GM12878 (cell line): ENCODE measurements around the gene LMBR1. TPM values are rescaled to one million over a fixed set of nuclear protein-coding genes. Genes with fewer than 3 reads are reported as not detected.

Experiments
- ATAC-seq: fragments of 200-7000 bp; cut with Tn5 transposase; 3 replicates; pipeline ENCODE4 v1.9.1; 2020; ENCODE audit warnings: mild to moderate bottlenecking, moderate library complexity
- BruUV-seq: library from RNA; stranded (reverse); fragments of 400-500 nt; replicated peaks from 2 replicates; lab custom pipeline; 2021; lab: Mats Ljungman, UMichigan
- CTCF ChIA-PET: fragments of 300-600 bp; sonication (Branson Sonifier 250); formaldehyde crosslinking; extraction: SDS; loops from one replicate; lab custom pipeline; 2021; ENCODE audit warnings: inconsistent platforms; lab: Yijun Ruan, JAX
- POLR2A ChIA-PET: fragments of 350-600 bp; formaldehyde crosslinking; extraction: SDS; loops from one replicate; lab custom pipeline; 2021; ENCODE audit warnings: inconsistent platforms; lab: Charles Lee
- RAD21 ChIA-PET: fragments of 300-600 bp; sonication (Branson Sonifier 250); formaldehyde crosslinking; loops from one replicate; lab custom pipeline; 2023; ENCODE audit warnings: antibody characterized with exemption; ENCODE audit not compliant: unreplicated experiment; lab: Charles Lee
- SMC1A ChIA-PET: fragments of 300-600 bp; sonication (Branson Sonifier 250); formaldehyde crosslinking; loops from one replicate; lab custom pipeline; 2023; ENCODE audit not compliant: unreplicated experiment, uncharacterized antibody; lab: Charles Lee
- DNase-seq: peaks from one replicate; pipeline ENCODE4 v3.0.0-alpha.2; 2011; ENCODE audit warnings: low read depth, low spot score
- FAIRE-seq: peaks from 3 replicates; lab custom pipeline; 2011; peaks lifted over from hg19 to GRCh38; lab: Jason Lieb, UNC
- H2AFZ ChIP-seq: 2 replicates; pipeline ENCODE4 v1.6.0; 2011; ENCODE audit warnings: low read depth, low read length, control low read depth; ENCODE audit not compliant: control insufficient read depth
- H3K27ac ChIP-seq: 2 replicates; pipeline ENCODE4 v1.5.1; 2011; ENCODE audit warnings: control low read depth; ENCODE audit not compliant: control insufficient read depth, insufficient read depth
- H3K27me3 ChIP-seq, 2 experiments: replicated peaks in 1 of 2; 2 replicates each; pipeline versions ENCODE4 v1.6.0 to v1.6.1; 2011; ENCODE audit warnings: low read length in 1 of 2; ENCODE audit not compliant: control insufficient read depth in 2 of 2, insufficient read depth in 2 of 2
- H3K36me3 ChIP-seq, 2 experiments: 2 replicates each; pipeline ENCODE4 v1.5.1; 2011; ENCODE audit warnings: low read length in 1 of 2; ENCODE audit not compliant: control insufficient read depth in 2 of 2, insufficient read depth in 2 of 2
- H3K4me1 ChIP-seq: 2 replicates; pipeline ENCODE4 v1.6.1; 2011; ENCODE audit warnings: mild to moderate bottlenecking, low read length, moderate library complexity, mixed read lengths; ENCODE audit not compliant: control insufficient read depth, insufficient read depth
- H3K4me2 ChIP-seq: 2 replicates; pipeline ENCODE4 v1.6.0; 2011; ENCODE audit warnings: control low read depth; ENCODE audit not compliant: control insufficient read depth, insufficient read depth
- H3K4me3 ChIP-seq: fragments of 200-600 bp; sonication (generic); 2 replicates; pipeline ENCODE4 v1.5.1; 2016
- H3K79me2 ChIP-seq: 2 replicates; pipeline ENCODE4 v1.6.0; 2011; ENCODE audit warnings: low read length; ENCODE audit not compliant: control insufficient read depth, insufficient read depth
- H3K9ac ChIP-seq: 2 replicates; pipeline ENCODE4 v1.8.0; 2011; ENCODE audit warnings: low read length, control low read depth, mixed read lengths; ENCODE audit not compliant: control insufficient read depth, insufficient read depth
- H3K9me3 ChIP-seq: replicated peaks from 3 replicates; pipeline ENCODE4 v1.5.1; 2011; ENCODE audit warnings: mild to moderate bottlenecking, low read length; ENCODE audit not compliant: control insufficient read depth, insufficient read depth
- H4K20me1 ChIP-seq: 2 replicates; pipeline ENCODE4 v1.6.0; 2011; ENCODE audit not compliant: control insufficient read depth, insufficient read depth
- ATF7 ChIP-seq: fragments of 450-650 bp; IDR thresholded peaks from 2 replicates; pipeline ENCODE4 v1.6.1; 2016; ENCODE audit warnings: low read depth, mild to moderate bottlenecking
- BRCA1 ChIP-seq: IDR thresholded peaks from 2 replicates; pipeline ENCODE4 v1.6.1; 2011; ENCODE audit warnings: low read depth, low read length, improper control_type of control experiment
- EP300 ChIP-seq, 2 experiments: fragments of 150-350 bp in 1 of 2; IDR thresholded peaks; 2 replicates each; pipeline ENCODE4 v1.6.1; 2011 to 2012; ENCODE audit warnings: low read depth in 2 of 2, low read length in 2 of 2, borderline replicate concordance in 1 of 2, improper control_type of control experiment in 1 of 2, inconsistent platforms in 1 of 2; ENCODE audit not compliant: control insufficient read depth in 1 of 2
- JUNB ChIP-seq: IDR thresholded peaks from 2 replicates; pipeline ENCODE4 v1.6.1; 2016; ENCODE audit warnings: antibody characterized with exemption, mild to moderate bottlenecking
- MLLT1 ChIP-seq: fragments of 450-650 bp; IDR thresholded peaks from 2 replicates; pipeline ENCODE4 v1.6.1; 2016; ENCODE audit warnings: mild to moderate bottlenecking
- MXI1 ChIP-seq: fragments of 150-350 bp; IDR thresholded peaks from 2 replicates; pipeline ENCODE4 v1.6.1; 2011; ENCODE audit warnings: low read depth, mild to moderate bottlenecking, inconsistent platforms, low read length, improper control_type of control experiment
- MYB ChIP-seq: fragments of 150-350 bp; IDR thresholded peaks from 2 replicates; pipeline ENCODE4 v1.6.1; 2014; ENCODE audit warnings: mild to moderate bottlenecking, low read depth, low read length, borderline replicate concordance
- NFXL1 ChIP-seq: fragments of 450-650 bp; IDR thresholded peaks from 2 replicates; pipeline ENCODE4 v1.6.1; 2017; ENCODE audit warnings: antibody characterized with exemption, mild to moderate bottlenecking, borderline replicate concordance
- NR2C1 ChIP-seq: fragments of 450-650 bp; IDR thresholded peaks from 2 replicates; pipeline ENCODE4 v1.6.1; 2017; ENCODE audit warnings: antibody characterized with exemption, mild to moderate bottlenecking, moderate library complexity
- NR2F1 ChIP-seq: fragments of 450-650 bp; conservative IDR thresholded peaks from 2 replicates; pipeline ENCODE4 v1.6.1; 2017; ENCODE audit warnings: mild to moderate bottlenecking
- STAT3 ChIP-seq: IDR thresholded peaks from 2 replicates; pipeline ENCODE4 v1.6.1; 2011; ENCODE audit warnings: low read depth, low read length, improper control_type of control experiment
- ZBTB4 ChIP-seq: fragments of 450-650 bp; formaldehyde crosslinking; IDR thresholded peaks from 2 replicates; pipeline ENCODE4 v1.4.0; 2022; ENCODE audit warnings: mild to moderate bottlenecking, moderate library complexity
- ZNF274 ChIP-seq: IDR thresholded peaks from one replicate; pipeline ENCODE4 v1.8.0; 2011; ENCODE audit not compliant: insufficient read length, insufficient read depth
- ZSCAN29 ChIP-seq: fragments of 450-650 bp; IDR thresholded peaks from 2 replicates; pipeline ENCODE4 v1.6.1; 2017; ENCODE audit warnings: mild to moderate bottlenecking, moderate library complexity
- WGBS: methylation state at CpG from one replicate; pipeline ENCODE4 v1.1.6; 2016; ENCODE audit warnings: low lambda C conversion rate; ENCODE audit not compliant: insufficient replicate concordance, insufficient coverage; ENCODE audit errors: missing lambda C conversion rate; 5-methylcytosine and 5-hydroxymethylcytosine counted together
- in situ Hi-C: fragments of 300-500 bp; cut with MboI; formaldehyde crosslinking; loops from 9 replicates; pipeline ENCODE4 v1.14.3; 2018; ENCODE audit warnings: mixed read lengths
- intact Hi-C: fragments of 100-400 bp; cut with micrococcal nuclease; formaldehyde crosslinking; loops from one replicate; pipeline ENCODE4 v1.14.2; 2022; ENCODE audit not compliant: unreplicated experiment
- polyA plus RNA-seq, 11 experiments: library from polyadenylated mRNA; depleted of rRNA in 4 of 11; unstranded in 6 of 11; stranded (reverse) in 5 of 11; fragments of >200 nt; fragmentation: Nextera tagmentation in 4 of 11; fragmentation: Illumina TruSeq in 1 of 11; extraction: Ambion mirVana in 4 of 11; extraction: Trizol in 1 of 11; gene quantifications; 1 replicate in 1 of 11; 2 replicates in 10 of 11; pipeline versions ENCODE4 v1.2.1 to v1.2.3, GENCODE V29; 2011 to 2016; ENCODE audit warnings: inconsistent platforms in 2 of 11, missing spikeins in 2 of 11, low read depth in 1 of 11
- total RNA-seq, 4 experiments: library from RNA; depleted of rRNA in 3 of 4; stranded (reverse); fragments of >200 nt in 3 of 4; fragmentation: Illumina TruSeq in 1 of 4; extraction: Trizol in 1 of 4; gene quantifications; 2 replicates each; pipeline versions ENCODE4 v1.2.1 to v1.2.3, GENCODE V29; 2013 to 2021

LMBR1 gene
- total and polyA plus RNA-seq, 10 of the 15 experiments (the other 5 are each of a cell fraction or from before 2014, with no cell fraction given), result 4.0 to 63.5 (median 28.8) TPM

- no TSS peak for BruUV-seq
- H3K4me3 ChIP-seq, result no peak overlapping the region
- intact Hi-C loops, result no loop called here
- peaks cover 21% of the 10 kb centered on the region for H3K4me1 ChIP-seq
- H3K4me2 ChIP-seq, result no peak overlapping the region
- no peaks in the 10 kb centered on the region for H3K79me2 ChIP-seq
- H4K20me1 ChIP-seq, result no peaks in the 10 kb centered on the region
- H3K27me3 ChIP-seq, result no peaks in the 10 kb centered on the region
- RAD21 ChIA-PET, result interaction anchor here (0.8 kb wide), 1 partner anchor 11 kb away, joined by 3 read pairs; no protein-coding TSS in a partner anchor
- FAIRE-seq (no peak), ATAC-seq (no peak), DNase-seq (no peak)
- POLR2A ChIA-PET, result no interaction called here
- no peaks in the 10 kb centered on the region for H3K36me3 ChIP-seq
- 98% methylated on average over 2 of the region's 2 CpGs for WGBS
- H3K9me3 ChIP-seq, result peaks cover 2% of the 10 kb centered on the region; the same call in 2 of the 3 replicates
- SMC1A ChIA-PET, result interaction anchor here (0.6 to 5.3 kb wide), 3 partner anchors 6 to 115 kb away, joined by 3 to 56 read pairs (median 5); no protein-coding TSS in a partner anchor
- H3K27ac ChIP-seq, result no peak overlapping the region
- H3K9ac ChIP-seq, result no peak overlapping the region
- CTCF ChIA-PET, result interaction anchor here (0.7 kb wide), 1 partner anchor 129 kb away, joined by 5 read pairs; no protein-coding TSS in a partner anchor
- TF ChIP-seq ATF7, result no peak
- TF ChIP-seq ZNF274, result no peak
- TF ChIP-seq JUNB, result no peak
- no peak for TF ChIP-seq NFXL1
- no peak for TF ChIP-seq MYB
- no peak for TF ChIP-seq NR2F1
- TF ChIP-seq BRCA1, result no peak
- TF ChIP-seq ZBTB4 (CRISPR knock-in tag), result no peak
- no peak for TF ChIP-seq EP300 (IDR thresholded peaks at IDR 0.05; ENCODE audit: borderline replicate concordance in 1 of 2, control insufficient read depth in 1 of 2, low read depth in 2 of 2, low read length in 2 of 2)
- TF ChIP-seq MLLT1, result no peak
- TF ChIP-seq MXI1, result no peak
- no peak for TF ChIP-seq ZSCAN29
- TF ChIP-seq NR2C1, result no peak
- TF ChIP-seq STAT3, result no peak
- H2AFZ ChIP-seq, result no peak overlapping the region
- in situ Hi-C loops, result no loop called here
Observed at GRCh38 chr7:156776527-156776926, 116.5 kb downstream of the LMBR1 start.
